Naive thymus-derived CD8-positive, alpha-beta T cell (primary cell): ENCODE measurements around the gene GRXCR2. TPM values are rescaled to one million over a fixed set of nuclear protein-coding genes. Genes with fewer than 3 reads are reported as not detected.
"Not testable (repeated sequence)": the region's sequence is repeated elsewhere in the genome, so short reads cannot be mapped to it uniquely, and the experiment has no call there.

Experiments used
- ATAC-seq, 2 donors: fragments of 150-1000 bp; cut with Tn5 transposase in 1 of 2; sonication (Bioruptor Pico), chemical (Tn5 transposase) in 1 of 2; 1 replicate in 1 of 2; 2 replicates in 1 of 2; pipeline ENCODE4 v1.10.0; 2021; ENCODE audit warnings: mild to moderate bottlenecking in 2 of 2, moderate library complexity in 2 of 2
- POLR2A ChIA-PET: fragments of 350-600 bp; sonication (Branson Sonifier 250); formaldehyde crosslinking; loops from one replicate; lab custom pipeline; 2021; ENCODE audit warnings: antibody characterized with exemption; lab: Charles Lee
- DNase-seq, 10 donors: peaks; one replicate each; pipeline versions ENCODE4 v3.0.0 to v3.0.0-alpha.2; 2020 to 2022
- H3K27ac Mint-ChIP-seq, 10 donors: one replicate each; pipeline ENCODE4 v1.8.0; 2020 to 2022; ENCODE audit warnings: mild to moderate bottlenecking in 10 of 10, mixed read lengths in 10 of 10, moderate library complexity in 4 of 10, inconsistent platforms in 1 of 10
- H3K27me3 Mint-ChIP-seq, 5 donors: one replicate each; pipeline ENCODE4 v1.8.0; 2021 to 2022; ENCODE audit warnings: mixed read lengths in 5 of 5
- H3K36me3 Mint-ChIP-seq, 3 donors: one replicate each; pipeline ENCODE4 v1.8.0; 2020 to 2022; ENCODE audit warnings: mixed read lengths in 3 of 3, mild to moderate bottlenecking in 2 of 3, inconsistent platforms in 1 of 3
- H3K4me1 Mint-ChIP-seq, 4 donors: one replicate each; pipeline ENCODE4 v1.8.0; 2021 to 2022; ENCODE audit warnings: mixed read lengths in 4 of 4
- H3K4me3 Mint-ChIP-seq, 10 donors: one replicate each; pipeline ENCODE4 v1.8.0; 2020 to 2022; ENCODE audit warnings: mild to moderate bottlenecking in 10 of 10, mixed read lengths in 10 of 10, moderate library complexity in 6 of 10, inconsistent platforms in 1 of 10
- H3K9me3 Mint-ChIP-seq, 9 donors: one replicate each; pipeline ENCODE4 v1.8.0; 2020 to 2022; ENCODE audit warnings: mixed read lengths in 9 of 9, mild to moderate bottlenecking in 3 of 9, inconsistent platforms in 1 of 9, moderate library complexity in 1 of 9
- polyA plus RNA-seq, 3 donors: library from polyadenylated mRNA; unstranded; fragments of 300-500 nt; fragmentation: Illumina TruSeq; gene quantifications; one replicate each; pipeline ENCODE4 v1.2.3, GENCODE V29; 2021
- total RNA-seq, 8 experiments: library from RNA in 2 of 8; stranded (reverse) in 2 of 8; gene quantifications; one replicate each; pipeline ENCODE4 v1.2.3 and lab custom pipeline; 2021 to 2026

Gene GRXCR2
- total and polyA plus RNA-seq, 5 experiments from 2014 or later, result not detected

GRCh38 chr5:145908206-145908960 lies 35.6 kb upstream of the GRXCR2 start:
- no peak for DNase-seq
- peaks cover 0 to 14% (median 2%) of the 10 kb centered on the region in 5 donors for H3K27me3 Mint-ChIP-seq
- no peaks in the 10 kb centered on the region for H3K9me3 Mint-ChIP-seq
- no peak overlapping the region for H3K27ac Mint-ChIP-seq
- H3K4me1 Mint-ChIP-seq, result no peaks in the 10 kb centered on the region
- no peak for ATAC-seq
- H3K36me3 Mint-ChIP-seq, result peaks cover 0 to 2% (median 0%) of the 10 kb centered on the region in 3 donors
- H3K4me3 Mint-ChIP-seq, result no peak overlapping the region
- POLR2A ChIA-PET, result no interaction called here

GRCh38 chr5:145906401-145906800 lies 33.6 kb upstream of the GRXCR2 start:
- DNase-seq (no peak), ATAC-seq (no peak)
- no peak overlapping the region for H3K4me3 Mint-ChIP-seq
- POLR2A ChIA-PET, result no interaction called here
- H3K27ac Mint-ChIP-seq, result no peak overlapping the region
- peaks cover 0 to 2% (median 0%) of the 10 kb centered on the region in 3 donors for H3K36me3 Mint-ChIP-seq
- H3K27me3 Mint-ChIP-seq, result peaks cover 0 to 14% (median 2%) of the 10 kb centered on the region in 5 donors
- H3K4me1 Mint-ChIP-seq, result no peaks in the 10 kb centered on the region
- H3K9me3 Mint-ChIP-seq, result peaks cover 0 to under 1% (median 0%) of the 10 kb centered on the region in 9 donors

- DNase-seq (no peak), ATAC-seq (no peak)
- Mint-ChIP-seq H3K27me3 (peaks cover 0 to 14% (median 2%) of the 10 kb centered on the region in 5 donors), H3K27ac (no peak overlapping the region), H3K9me3 (peaks cover 0 to 9% (median 4%) of the 10 kb centered on the region in 9 donors), H3K4me3 (no peak overlapping the region), H3K4me1 (no peaks in the 10 kb centered on the region), H3K36me3 (peaks cover 0 to 2% (median 0%) of the 10 kb centered on the region in 3 donors)
- POLR2A ChIA-PET, result no interaction called here
These were observed 31.9 kb upstream of the GRXCR2 start for GRCh38 chr5:145904743-145905142.

GRCh38 chr5:145903867-145904266 lies 31.1 kb upstream of the GRXCR2 start:
- no peak overlapping the region for H3K4me3 Mint-ChIP-seq
- peaks cover 0 to 14% (median 2%) of the 10 kb centered on the region in 5 donors for H3K27me3 Mint-ChIP-seq
- POLR2A ChIA-PET, result no interaction called here
- no peak for ATAC-seq
- no peak overlapping the region for H3K27ac Mint-ChIP-seq
- no peaks in the 10 kb centered on the region for H3K4me1 Mint-ChIP-seq
- H3K9me3 Mint-ChIP-seq, result peaks cover 0 to 14% (median 4%) of the 10 kb centered on the region in 9 donors
- no peak for DNase-seq
- peaks cover 0 to 2% (median 0%) of the 10 kb centered on the region in 3 donors for H3K36me3 Mint-ChIP-seq

DNA sequence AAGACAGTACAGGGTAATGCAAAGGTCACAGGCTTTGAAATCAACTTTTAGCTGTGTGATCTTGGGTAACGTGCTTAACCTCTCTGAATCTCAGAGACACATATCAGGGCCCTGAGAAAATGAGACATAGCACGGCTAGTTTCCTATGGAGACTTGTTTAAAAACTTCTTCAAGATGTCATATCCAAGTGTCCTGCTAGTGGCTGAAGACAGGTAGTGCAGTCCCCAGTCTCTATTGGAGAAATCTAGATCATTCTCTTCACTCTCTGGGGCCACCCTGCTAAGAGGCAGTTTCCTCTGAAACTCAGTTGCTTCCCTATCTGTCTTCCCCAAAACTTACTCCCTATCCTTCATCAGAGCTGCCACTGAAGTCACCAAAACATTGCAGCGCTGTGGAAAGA lies 30.3 kb upstream of the GRXCR2 start:
- Mint-ChIP-seq H3K9me3 (peaks cover 1 to 19% (median 5%) of the 10 kb centered on the region in 9 donors), H3K27ac (no peak overlapping the region), H3K4me1 (no peaks in the 10 kb centered on the region), H3K36me3 (peaks cover 0 to 2% (median 0%) of the 10 kb centered on the region in 3 donors), H3K4me3 (no peak overlapping the region), H3K27me3 (peaks cover 0 to 14% (median 2%) of the 10 kb centered on the region in 5 donors)
- POLR2A ChIA-PET, result no interaction called here
- no peak for ATAC-seq
- DNase-seq, result no peak

- no peak for DNase-seq
- H3K27ac Mint-ChIP-seq, result no peak overlapping the region
- POLR2A ChIA-PET, result no interaction called here
- H3K4me3 Mint-ChIP-seq, result no peak overlapping the region
- H3K36me3 Mint-ChIP-seq, result peaks cover 0 to 2% (median 0%) of the 10 kb centered on the region in 3 donors
- H3K9me3 Mint-ChIP-seq, result peaks cover 1 to 25% (median 10%) of the 10 kb centered on the region in 9 donors
- peaks cover 0 to 11% (median 2%) of the 10 kb centered on the region in 5 donors for H3K27me3 Mint-ChIP-seq
- H3K4me1 Mint-ChIP-seq, result no peaks in the 10 kb centered on the region
- no peak for ATAC-seq
These were observed 29.6 kb upstream of the GRXCR2 start for GRCh38 chr5:145902421-145902820.

GRCh38 chr5:145898171-145898570 lies 25.4 kb upstream of the GRXCR2 start:
- Mint-ChIP-seq H3K9me3 (peaks cover 3 to 27% (median 13%) of the 10 kb centered on the region in 9 donors), H3K27ac (no peak overlapping the region), H3K27me3 (peaks cover 0 to 9% (median 0%) of the 10 kb centered on the region in 5 donors), H3K36me3 (no peaks in the 10 kb centered on the region), H3K4me3 (no peak overlapping the region), H3K4me1 (no peaks in the 10 kb centered on the region)
- ATAC-seq (no peak), DNase-seq (no peak)
- POLR2A ChIA-PET, result no interaction called here

DNA sequence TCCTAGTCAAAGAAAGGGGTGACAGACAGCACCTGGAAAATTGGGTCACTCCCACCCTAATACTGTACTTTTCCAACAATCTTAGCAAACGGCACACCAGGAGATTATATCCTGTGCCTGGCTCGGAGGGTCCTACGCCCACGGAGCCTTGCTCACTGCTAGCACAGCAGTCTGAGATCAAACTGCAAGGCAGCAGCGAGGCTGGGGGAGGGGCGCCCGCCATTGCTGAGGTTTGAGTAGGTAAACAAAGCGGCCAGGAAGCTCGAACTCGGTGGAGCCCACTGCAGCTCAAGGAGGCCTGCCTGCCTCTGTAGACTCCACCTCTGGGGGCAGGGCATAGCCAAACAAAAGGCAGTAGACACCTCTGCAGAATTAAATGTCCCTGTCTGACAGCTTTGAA lies 18.6 kb upstream of the GRXCR2 start:
- DNase-seq, H3K4me1 Mint-ChIP-seq, ATAC-seq, H3K4me3 Mint-ChIP-seq, H3K27me3 Mint-ChIP-seq, H3K27ac Mint-ChIP-seq, POLR2A ChIA-PET: not testable (repeated sequence)
- Mint-ChIP-seq H3K36me3 (peaks cover 0 to 20% (median 0%) of the 10 kb centered on the region in 3 donors), H3K9me3 (peaks cover 0 to 31% (median 16%) of the 10 kb centered on the region in 9 donors)

DNA sequence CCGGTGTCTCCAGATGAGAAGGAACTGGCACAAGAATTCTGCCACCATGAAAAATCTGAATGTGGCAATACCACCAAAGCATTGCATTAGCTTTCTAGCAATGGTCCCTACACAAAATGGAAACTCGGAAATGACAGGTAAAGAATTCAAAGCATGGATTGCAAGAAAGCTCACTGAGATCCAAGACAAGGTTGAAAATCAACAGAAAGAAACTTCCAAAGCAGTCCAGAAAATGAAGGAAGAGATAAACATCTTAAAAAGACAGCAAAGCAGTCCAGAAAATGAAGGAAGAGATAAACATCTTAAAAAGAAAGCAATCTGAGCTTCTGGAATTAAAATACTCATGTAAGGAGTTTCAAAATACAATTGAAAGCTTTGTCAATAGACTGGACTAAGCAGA lies 16.8 kb upstream of the GRXCR2 start:
- POLR2A ChIA-PET, result no interaction called here
- Mint-ChIP-seq H3K4me3 (no peak overlapping the region), H3K9me3 (peaks cover 0 to 29% (median 12%) of the 10 kb centered on the region in 9 donors)

GRCh38 chr5:145887976-145888574 lies 15.3 kb upstream of the GRXCR2 start:
- peaks cover 0 to 20% (median 0%) of the 10 kb centered on the region in 3 donors for H3K36me3 Mint-ChIP-seq
- POLR2A ChIA-PET, result no interaction called here
- peaks cover 0 to 21% (median 12%) of the 10 kb centered on the region in 9 donors for H3K9me3 Mint-ChIP-seq
- no peak overlapping the region for H3K4me3 Mint-ChIP-seq
- H3K27ac Mint-ChIP-seq, result no peak overlapping the region
- DNase-seq (no peak), ATAC-seq (no peak)
- peaks cover 0 to 9% (median 7%) of the 10 kb centered on the region in 5 donors for H3K27me3 Mint-ChIP-seq
- H3K4me1 Mint-ChIP-seq, result no peaks in the 10 kb centered on the region

More for the DNA sequence above, 16.8 kb upstream of the GRXCR2 start:
- Mint-ChIP-seq H3K4me1 (no peaks in the 10 kb centered on the region), H3K27me3 (peaks cover 5 to 9% (median 7%) of the 10 kb centered on the region in 5 donors), H3K36me3 (peaks cover 0 to 20% (median 0%) of the 10 kb centered on the region in 3 donors), H3K27ac (no peak overlapping the region)
- DNase-seq, result no peak
- ATAC-seq, result no peak

DNA sequence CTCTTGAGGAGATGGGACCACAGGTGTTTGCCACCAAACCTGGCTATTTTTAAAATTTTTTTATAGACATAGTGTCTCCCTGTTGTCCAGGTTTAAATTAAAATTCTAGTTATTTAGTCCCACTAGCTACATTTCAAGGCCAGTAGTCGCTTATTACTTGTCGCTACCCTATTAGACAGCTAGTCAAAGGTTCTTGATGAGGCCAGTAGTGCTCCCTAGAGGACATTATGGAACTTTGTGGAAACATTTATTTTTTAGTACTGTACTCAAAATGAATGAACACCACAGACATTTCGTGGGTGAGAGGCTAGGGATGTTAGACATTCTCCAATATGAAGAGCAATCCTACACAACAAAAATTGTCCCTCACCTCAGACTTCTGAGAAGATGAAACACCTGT lies 14.4 kb upstream of the GRXCR2 start:
- POLR2A ChIA-PET, result no interaction called here
- Mint-ChIP-seq H3K36me3 (peaks cover 0 to 16% (median 0%) of the 10 kb centered on the region in 3 donors), H3K9me3 (peaks cover 0 to 21% (median 12%) of the 10 kb centered on the region in 9 donors), H3K27me3 (peaks cover 0 to 9% (median 6%) of the 10 kb centered on the region in 5 donors), H3K27ac (no peak overlapping the region), H3K4me3 (no peak overlapping the region), H3K4me1 (no peaks in the 10 kb centered on the region)
- DNase-seq (no peak), ATAC-seq (no peak)

GRCh38 chr5:145874765-145875164 lies 2.0 kb upstream of the GRXCR2 start:
- POLR2A ChIA-PET, result no interaction called here
- no peak overlapping the region for H3K27ac Mint-ChIP-seq
- peaks cover 7 to 31% (median 19%) of the 10 kb centered on the region in 5 donors for H3K27me3 Mint-ChIP-seq
- no peaks in the 10 kb centered on the region for H3K36me3 Mint-ChIP-seq
- DNase-seq, result no peak
- ATAC-seq, result no peak
- no peaks in the 10 kb centered on the region for H3K4me1 Mint-ChIP-seq
- no peak overlapping the region for H3K4me3 Mint-ChIP-seq
- peaks cover 0 to 19% (median 3%) of the 10 kb centered on the region in 9 donors for H3K9me3 Mint-ChIP-seq

DNA sequence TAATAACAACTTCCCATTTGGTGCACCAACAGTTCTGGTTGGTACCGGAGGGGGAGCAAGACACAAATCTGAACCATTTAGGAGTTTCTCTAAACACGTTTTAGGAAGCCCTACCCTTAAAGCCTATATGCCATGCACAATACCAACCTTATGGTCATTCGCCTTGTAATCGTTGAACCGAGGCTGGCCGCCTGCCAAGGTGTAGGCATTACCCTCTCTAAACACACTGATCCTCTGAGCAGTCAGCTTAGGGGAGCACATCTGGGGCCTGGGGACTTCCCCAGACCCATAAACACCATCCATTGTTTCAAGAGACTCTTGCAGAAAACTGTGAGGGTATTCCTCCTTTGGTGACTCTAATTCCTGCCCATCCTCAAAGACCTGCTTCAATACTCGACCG lies 328 bp downstream of the GRXCR2 start:
- no peaks in the 10 kb centered on the region for H3K36me3 Mint-ChIP-seq
- H3K9me3 Mint-ChIP-seq, result peaks cover 0 to 20% (median 2%) of the 10 kb centered on the region in 9 donors
- POLR2A ChIA-PET, result no interaction called here
- DNase-seq (no peak), ATAC-seq (no peak)
- no peak overlapping the region for H3K27ac Mint-ChIP-seq
- H3K27me3 Mint-ChIP-seq, result peaks cover 7 to 31% (median 12%) of the 10 kb centered on the region in 5 donors
- H3K4me1 Mint-ChIP-seq, result no peaks in the 10 kb centered on the region
- H3K4me3 Mint-ChIP-seq, result no peak overlapping the region
